Panc1 (cell line): ENCODE measurements around the gene NUTM2F.
"Not testable (repeated sequence)": the region's sequence is repeated elsewhere in the genome, so short reads cannot be mapped to it uniquely, and the experiment has no call there.

Experiments used
- POLR2AphosphoS5 ChIP-seq: IDR thresholded peaks from 2 replicates; pipeline ENCODE4 v1.6.1; 2012; ENCODE audit warnings: mild to moderate bottlenecking, low read depth, low read length, moderate library complexity
- SIN3A ChIP-seq: IDR thresholded peaks from 2 replicates; pipeline ENCODE4 v1.6.1; 2012; ENCODE audit warnings: low read depth, mild to moderate bottlenecking, low read length, moderate library complexity, borderline replicate concordance; ENCODE audit not compliant: insufficient read depth
- TF ChIP-seq, protein P1 (sequence below): fragments of 450-650 bp; IDR thresholded peaks from 2 replicates; pipeline ENCODE4 v1.5.1; 2017; ENCODE audit warnings: mild to moderate bottlenecking
- TF ChIP-seq, protein P2 (sequence below), 2 experiments: IDR thresholded peaks; 2 replicates each; pipeline ENCODE4 v1.6.1; 2011 to 2012; ENCODE audit warnings: low read depth in 2 of 2, control low read depth in 1 of 2, low read length in 1 of 2, mild to moderate bottlenecking in 1 of 2, moderate library complexity in 1 of 2; ENCODE audit not compliant: insufficient read depth in 1 of 2

DNA sequence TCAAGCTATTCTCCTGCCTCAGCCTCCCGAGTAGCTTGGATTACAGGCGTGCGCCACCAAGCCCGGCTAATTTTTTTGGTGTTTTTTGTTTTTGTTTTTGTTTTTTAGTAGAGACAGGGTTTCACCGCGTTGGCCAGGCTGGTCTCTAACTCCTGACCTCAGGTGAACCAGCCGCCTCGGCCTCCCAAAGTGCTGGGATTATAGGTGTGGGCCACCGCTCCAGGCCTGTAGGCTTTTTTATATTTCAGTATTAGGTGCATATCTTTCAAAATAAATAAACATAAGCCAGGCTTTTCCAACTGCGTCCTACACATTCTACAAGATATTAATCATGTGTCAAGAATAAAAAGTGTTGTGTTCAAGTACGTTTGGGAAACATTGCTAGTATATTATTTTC, 45.3 kb upstream of the NUTM2F start:
- TF ChIP-seq POLR2AphosphoS5, SIN3A: not testable (repeated sequence)
- TF ChIP-seq, protein P1, sequence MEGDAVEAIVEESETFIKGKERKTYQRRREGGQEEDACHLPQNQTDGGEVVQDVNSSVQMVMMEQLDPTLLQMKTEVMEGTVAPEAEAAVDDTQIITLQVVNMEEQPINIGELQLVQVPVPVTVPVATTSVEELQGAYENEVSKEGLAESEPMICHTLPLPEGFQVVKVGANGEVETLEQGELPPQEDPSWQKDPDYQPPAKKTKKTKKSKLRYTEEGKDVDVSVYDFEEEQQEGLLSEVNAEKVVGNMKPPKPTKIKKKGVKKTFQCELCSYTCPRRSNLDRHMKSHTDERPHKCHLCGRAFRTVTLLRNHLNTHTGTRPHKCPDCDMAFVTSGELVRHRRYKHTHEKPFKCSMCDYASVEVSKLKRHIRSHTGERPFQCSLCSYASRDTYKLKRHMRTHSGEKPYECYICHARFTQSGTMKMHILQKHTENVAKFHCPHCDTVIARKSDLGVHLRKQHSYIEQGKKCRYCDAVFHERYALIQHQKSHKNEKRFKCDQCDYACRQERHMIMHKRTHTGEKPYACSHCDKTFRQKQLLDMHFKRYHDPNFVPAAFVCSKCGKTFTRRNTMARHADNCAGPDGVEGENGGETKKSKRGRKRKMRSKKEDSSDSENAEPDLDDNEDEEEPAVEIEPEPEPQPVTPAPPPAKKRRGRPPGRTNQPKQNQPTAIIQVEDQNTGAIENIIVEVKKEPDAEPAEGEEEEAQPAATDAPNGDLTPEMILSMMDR, result not testable (repeated sequence)
- TF ChIP-seq, protein P2, sequence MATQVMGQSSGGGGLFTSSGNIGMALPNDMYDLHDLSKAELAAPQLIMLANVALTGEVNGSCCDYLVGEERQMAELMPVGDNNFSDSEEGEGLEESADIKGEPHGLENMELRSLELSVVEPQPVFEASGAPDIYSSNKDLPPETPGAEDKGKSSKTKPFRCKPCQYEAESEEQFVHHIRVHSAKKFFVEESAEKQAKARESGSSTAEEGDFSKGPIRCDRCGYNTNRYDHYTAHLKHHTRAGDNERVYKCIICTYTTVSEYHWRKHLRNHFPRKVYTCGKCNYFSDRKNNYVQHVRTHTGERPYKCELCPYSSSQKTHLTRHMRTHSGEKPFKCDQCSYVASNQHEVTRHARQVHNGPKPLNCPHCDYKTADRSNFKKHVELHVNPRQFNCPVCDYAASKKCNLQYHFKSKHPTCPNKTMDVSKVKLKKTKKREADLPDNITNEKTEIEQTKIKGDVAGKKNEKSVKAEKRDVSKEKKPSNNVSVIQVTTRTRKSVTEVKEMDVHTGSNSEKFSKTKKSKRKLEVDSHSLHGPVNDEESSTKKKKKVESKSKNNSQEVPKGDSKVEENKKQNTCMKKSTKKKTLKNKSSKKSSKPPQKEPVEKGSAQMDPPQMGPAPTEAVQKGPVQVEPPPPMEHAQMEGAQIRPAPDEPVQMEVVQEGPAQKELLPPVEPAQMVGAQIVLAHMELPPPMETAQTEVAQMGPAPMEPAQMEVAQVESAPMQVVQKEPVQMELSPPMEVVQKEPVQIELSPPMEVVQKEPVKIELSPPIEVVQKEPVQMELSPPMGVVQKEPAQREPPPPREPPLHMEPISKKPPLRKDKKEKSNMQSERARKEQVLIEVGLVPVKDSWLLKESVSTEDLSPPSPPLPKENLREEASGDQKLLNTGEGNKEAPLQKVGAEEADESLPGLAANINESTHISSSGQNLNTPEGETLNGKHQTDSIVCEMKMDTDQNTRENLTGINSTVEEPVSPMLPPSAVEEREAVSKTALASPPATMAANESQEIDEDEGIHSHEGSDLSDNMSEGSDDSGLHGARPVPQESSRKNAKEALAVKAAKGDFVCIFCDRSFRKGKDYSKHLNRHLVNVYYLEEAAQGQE (IDR thresholded peaks at IDR 0.05; ENCODE audit: insufficient read depth in 1 of 2, low read depth in 2 of 2, low read length in 1 of 2), result not testable (repeated sequence)
